Measurements from ENCODE around the gene MAD1L1.

GRCh38 chr7:1839701-1840100 lies 393.0 kb downstream of the MAD1L1 start:
- no peak for TF ChIP-seq CTCF (IDR thresholded peaks at IDR 0.05; ENCODE audit: control extremely low read depth in 1 of 3, insufficient read depth in 1 of 3, low read depth in 1 of 3, low read length in 3 of 3)
- no peak for TF ChIP-seq POLR2AphosphoS5 (IDR thresholded peaks at IDR 0.05; ENCODE audit: low read depth, low read length)
- no peak for TF ChIP-seq RBBP5 (IDR thresholded peaks at IDR 0.05; ENCODE audit: borderline replicate concordance, low read depth, low read length)
